CD8-positive, alpha-beta memory T cell (primary cell): Measurements from ENCODE around the gene SCAMP4. TPM values are rescaled to one million over a fixed set of nuclear protein-coding genes. Genes with fewer than 3 reads are reported as not detected.

ENCODE experiments used
- CTCF ChIA-PET: fragments of 350-600 bp; sonication (Branson Sonifier 250); formaldehyde crosslinking; loops from one replicate; lab custom pipeline; 2021; ENCODE audit warnings: antibody characterized with exemption; lab: Charles Lee
- POLR2A ChIA-PET: fragments of 350-600 bp; sonication (Branson Sonifier 250); formaldehyde crosslinking; loops from one replicate; lab custom pipeline; 2021; ENCODE audit warnings: antibody characterized with exemption; lab: Charles Lee
- DNase-seq, 5 donors: peaks; one replicate each; pipeline versions ENCODE4 v3.0.0 to v3.0.0-alpha.2; 2020 to 2022; ENCODE audit warnings: mixed read lengths in 1 of 5
- H3K27ac ChIP-seq: one replicate; pipeline ENCODE4 v1.7.0; 2013; ENCODE audit warnings: low read depth, mild to moderate bottlenecking, low read length, moderate library complexity
- H3K27me3 ChIP-seq: 2 replicates; pipeline ENCODE4 v1.7.0; 2013; ENCODE audit warnings: low read length, mild to moderate bottlenecking; ENCODE audit not compliant: insufficient read depth, poor library complexity, severe bottlenecking
- H3K36me3 ChIP-seq: 2 replicates; pipeline ENCODE4 v1.7.0; 2013; ENCODE audit warnings: mild to moderate bottlenecking, low read length, moderate library complexity; ENCODE audit not compliant: insufficient read depth
- H3K4me1 ChIP-seq: 2 replicates; pipeline ENCODE4 v1.7.0; 2013; ENCODE audit warnings: mild to moderate bottlenecking, low read length, moderate library complexity; ENCODE audit not compliant: insufficient read depth
- H3K4me3 ChIP-seq: 2 replicates; pipeline ENCODE4 v1.7.0; 2013; ENCODE audit warnings: mild to moderate bottlenecking, low read length
- H3K9me3 ChIP-seq: 2 replicates; pipeline ENCODE4 v1.7.0; 2013; ENCODE audit warnings: mild to moderate bottlenecking, low read length
- H3K27ac Mint-ChIP-seq, 8 donors: one replicate each; pipeline ENCODE4 v1.8.0; 2020 to 2021; ENCODE audit warnings: mixed read lengths in 8 of 8, mild to moderate bottlenecking in 6 of 8, inconsistent platforms in 3 of 8, moderate library complexity in 3 of 8
- H3K27me3 Mint-ChIP-seq, 2 donors: one replicate each; pipeline ENCODE4 v1.8.0; 2020 to 2021; ENCODE audit warnings: mixed read lengths in 2 of 2, mild to moderate bottlenecking in 1 of 2, moderate library complexity in 1 of 2
- H3K36me3 Mint-ChIP-seq, 3 donors: one replicate each; pipeline ENCODE4 v1.8.0; 2020 to 2021; ENCODE audit warnings: mixed read lengths in 3 of 3, inconsistent platforms in 1 of 3, mild to moderate bottlenecking in 1 of 3
- H3K4me1 Mint-ChIP-seq, 3 donors: one replicate each; pipeline ENCODE4 v1.8.0; 2020 to 2021; ENCODE audit warnings: mixed read lengths in 3 of 3, inconsistent platforms in 1 of 3, mild to moderate bottlenecking in 1 of 3
- H3K4me3 Mint-ChIP-seq, 7 donors: one replicate each; pipeline ENCODE4 v1.8.0; 2020 to 2021; ENCODE audit warnings: mixed read lengths in 7 of 7, mild to moderate bottlenecking in 6 of 7, moderate library complexity in 4 of 7, inconsistent platforms in 2 of 7
- H3K9me3 Mint-ChIP-seq, 5 donors: one replicate each; pipeline ENCODE4 v1.8.0; 2020 to 2022; ENCODE audit warnings: mixed read lengths in 5 of 5, mild to moderate bottlenecking in 3 of 5, moderate library complexity in 2 of 5, inconsistent platforms in 1 of 5
- polyA plus RNA-seq: library from polyadenylated mRNA; unstranded; fragments of 300-500 nt; fragmentation: Illumina TruSeq; gene quantifications from one replicate; pipeline ENCODE4 v1.2.3, GENCODE V29; 2021
- total RNA-seq, 2 experiments: library from RNA; stranded (reverse); gene quantifications; one replicate each; pipeline ENCODE4 v1.2.3, GENCODE V29; 2021

The SCAMP4 gene
- total and polyA plus RNA-seq, 3 experiments from 2014 or later = 16.3 to 40.6 (median 38.6) TPM

GRCh38 chr19:1917926-1918325 is 12.7 kb downstream of the SCAMP4 start:
- ChIA-PET POLR2A (interaction anchor here (0.7 kb wide), 1 partner anchor 73 kb away, joined by 6 read pairs; no protein-coding TSS in a partner anchor), CTCF (no interaction called here)
- no peaks in the 10 kb centered on the region for H3K4me1 ChIP-seq
- no peak overlapping the region for H3K27ac ChIP-seq
- Mint-ChIP-seq H3K9me3 (no peaks in the 10 kb centered on the region), H3K27ac (no peak overlapping the region), H3K36me3 (peaks cover 0 to 39% (median 0%) of the 10 kb centered on the region in 3 donors), H3K4me3 (no peak overlapping the region), H3K27me3 (no peaks in the 10 kb centered on the region), H3K4me1 (peaks cover 0 to 1% (median 0%) of the 10 kb centered on the region in 3 donors)
- no peaks in the 10 kb centered on the region for H3K36me3 ChIP-seq
- no peaks in the 10 kb centered on the region for H3K9me3 ChIP-seq
- H3K4me3 ChIP-seq = no peak overlapping the region
- no peak for DNase-seq
- H3K27me3 ChIP-seq = no peaks in the 10 kb centered on the region

GRCh38 chr19:1918975-1919374 is 13.8 kb downstream of the SCAMP4 start:
- ChIA-PET CTCF (interaction anchor here (1.6 kb wide), 1 partner anchor 10 kb away, joined by 3 read pairs; no protein-coding TSS in a partner anchor), POLR2A (no interaction called here)
- Histone ChIP-seq H3K4me3 (no peak overlapping the region), H3K9me3 (no peaks in the 10 kb centered on the region), H3K27ac (no peak overlapping the region), H3K36me3 (no peaks in the 10 kb centered on the region), H3K27me3 (no peaks in the 10 kb centered on the region), H3K4me1 (no peaks in the 10 kb centered on the region)
- H3K36me3 Mint-ChIP-seq = peaks cover 0 to 38% (median 0%) of the 10 kb centered on the region in 3 donors
- H3K9me3 Mint-ChIP-seq = no peaks in the 10 kb centered on the region
- H3K27me3 Mint-ChIP-seq = no peaks in the 10 kb centered on the region
- H3K27ac Mint-ChIP-seq = no peak overlapping the region
- no peak for DNase-seq
- H3K4me1 Mint-ChIP-seq = peaks cover 0 to 1% (median 0%) of the 10 kb centered on the region in 3 donors
- H3K4me3 Mint-ChIP-seq = no peak overlapping the region

- Mint-ChIP-seq H3K4me1 (peaks cover 0 to 1% (median 0%) of the 10 kb centered on the region in 3 donors), H3K9me3 (no peaks in the 10 kb centered on the region), H3K27ac (no peak overlapping the region), H3K4me3 (no peak overlapping the region), H3K27me3 (no peaks in the 10 kb centered on the region), H3K36me3 (peaks cover 0 to 43% (median 0%) of the 10 kb centered on the region in 3 donors)
- Histone ChIP-seq H3K27me3 (no peaks in the 10 kb centered on the region), H3K27ac (no peak overlapping the region), H3K9me3 (no peaks in the 10 kb centered on the region), H3K36me3 (no peaks in the 10 kb centered on the region), H3K4me3 (no peak overlapping the region), H3K4me1 (no peaks in the 10 kb centered on the region)
- no peak for DNase-seq
- POLR2A ChIA-PET = no interaction called here
- CTCF ChIA-PET = no interaction called here
Observed at GRCh38 chr19:1920644-1921043, 15.4 kb downstream of the SCAMP4 start.

- Histone ChIP-seq H3K9me3 (no peaks in the 10 kb centered on the region), H3K27ac (no peak overlapping the region), H3K27me3 (no peaks in the 10 kb centered on the region), H3K4me3 (no peak overlapping the region), H3K4me1 (no peaks in the 10 kb centered on the region), H3K36me3 (no peaks in the 10 kb centered on the region)
- H3K4me1 Mint-ChIP-seq = peaks cover 0 to 1% (median 0%) of the 10 kb centered on the region in 3 donors
- POLR2A ChIA-PET = no interaction called here
- CTCF ChIA-PET = no interaction called here
- peak overlapping the region in 1 of 8 donors; percentile 44 for H3K27ac Mint-ChIP-seq
- peaks cover 0 to 43% (median 0%) of the 10 kb centered on the region in 3 donors for H3K36me3 Mint-ChIP-seq
- H3K27me3 Mint-ChIP-seq = no peaks in the 10 kb centered on the region
- DNase-seq = no peak
- no peaks in the 10 kb centered on the region for H3K9me3 Mint-ChIP-seq
- H3K4me3 Mint-ChIP-seq = no peak overlapping the region
Observed at GRCh38 chr19:1921326-1921725, 16.1 kb downstream of the SCAMP4 start.

- H3K36me3 Mint-ChIP-seq = peaks cover 0 to 43% (median 0%) of the 10 kb centered on the region in 3 donors
- H3K27me3 Mint-ChIP-seq = no peaks in the 10 kb centered on the region
- peaks cover 0 to 1% (median 0%) of the 10 kb centered on the region in 3 donors for H3K4me1 Mint-ChIP-seq
- CTCF ChIA-PET = no interaction called here
- no peak overlapping the region for H3K4me3 Mint-ChIP-seq
- DNase-seq = no peak
- no peaks in the 10 kb centered on the region for H3K36me3 ChIP-seq
- H3K27me3 ChIP-seq = no peaks in the 10 kb centered on the region
- H3K4me3 ChIP-seq = no peak overlapping the region
- H3K9me3 Mint-ChIP-seq = no peaks in the 10 kb centered on the region
- H3K4me1 ChIP-seq = no peaks in the 10 kb centered on the region
- H3K9me3 ChIP-seq = no peaks in the 10 kb centered on the region
- POLR2A ChIA-PET = no interaction called here
- H3K27ac Mint-ChIP-seq = peak overlapping the region in 2 of 8 donors; percentile 44 to 54
- no peak overlapping the region for H3K27ac ChIP-seq
Observed at GRCh38 chr19:1921825-1922224, 16.6 kb downstream of the SCAMP4 start.

GRCh38 chr19:1922803-1923202 is 17.6 kb downstream of the SCAMP4 start:
- H3K27me3 ChIP-seq = no peaks in the 10 kb centered on the region
- CTCF ChIA-PET = no interaction called here
- POLR2A ChIA-PET = interaction anchor here (0.6 to 0.7 kb wide), 3 partner anchors 68 to 193 kb away, joined by 3 to 4 read pairs (median 4); no protein-coding TSS in a partner anchor
- H3K4me1 ChIP-seq = peaks cover 4% of the 10 kb centered on the region
- DNase-seq = no peak
- Mint-ChIP-seq H3K27ac (no peak overlapping the region), H3K27me3 (no peaks in the 10 kb centered on the region), H3K4me1 (peaks cover 4 to 5% (median 4%) of the 10 kb centered on the region in 3 donors), H3K36me3 (peaks cover 0 to 38% (median 0%) of the 10 kb centered on the region in 3 donors), H3K4me3 (no peak overlapping the region), H3K9me3 (no peaks in the 10 kb centered on the region)
- H3K9me3 ChIP-seq = no peaks in the 10 kb centered on the region
- H3K36me3 ChIP-seq = no peaks in the 10 kb centered on the region
- H3K4me3 ChIP-seq = no peak overlapping the region
- H3K27ac ChIP-seq = no peak overlapping the region

- peaks cover 0 to 34% (median 0%) of the 10 kb centered on the region in 3 donors for H3K36me3 Mint-ChIP-seq
- peaks cover 6% of the 10 kb centered on the region for H3K4me1 ChIP-seq
Observed at GRCh38 chr19:1923319-1923718, 18.1 kb downstream of the SCAMP4 start.

GRCh38 chr19:1924320-1924961 is 19.2 kb downstream of the SCAMP4 start:
- H3K4me3 Mint-ChIP-seq = no peak overlapping the region
- no peaks in the 10 kb centered on the region for H3K9me3 Mint-ChIP-seq
- peaks cover 11% of the 10 kb centered on the region for H3K4me1 ChIP-seq
- peak overlapping the region in 1 of 8 donors; percentile 46 for H3K27ac Mint-ChIP-seq
- no peaks in the 10 kb centered on the region for H3K27me3 Mint-ChIP-seq
- no peaks in the 10 kb centered on the region for H3K36me3 ChIP-seq
- H3K4me3 ChIP-seq = no peak overlapping the region
- POLR2A ChIA-PET = no interaction called here
- no peaks in the 10 kb centered on the region for H3K27me3 ChIP-seq
- peaks cover 0 to 25% (median 0%) of the 10 kb centered on the region in 3 donors for H3K36me3 Mint-ChIP-seq
- peaks cover 10 to 14% (median 12%) of the 10 kb centered on the region in 3 donors for H3K4me1 Mint-ChIP-seq
- CTCF ChIA-PET = no interaction called here
- DNase-seq = no peak
- no peak overlapping the region for H3K27ac ChIP-seq
- H3K9me3 ChIP-seq = no peaks in the 10 kb centered on the region

More at GRCh38 chr19:1923319-1923718, 18.1 kb downstream of the SCAMP4 start:
- no peaks in the 10 kb centered on the region for H3K27me3 Mint-ChIP-seq
- H3K36me3 ChIP-seq = no peaks in the 10 kb centered on the region
- H3K27ac Mint-ChIP-seq = no peak overlapping the region
- no peak overlapping the region for H3K27ac ChIP-seq
- H3K4me3 ChIP-seq = no peak overlapping the region
- no peak overlapping the region for H3K4me3 Mint-ChIP-seq
- H3K27me3 ChIP-seq = no peaks in the 10 kb centered on the region
- no peaks in the 10 kb centered on the region for H3K9me3 Mint-ChIP-seq
- H3K4me1 Mint-ChIP-seq = peaks cover 7 to 10% (median 7%) of the 10 kb centered on the region in 3 donors
- H3K9me3 ChIP-seq = no peaks in the 10 kb centered on the region
- ChIA-PET POLR2A (interaction anchor here (0.6 to 0.7 kb wide), 3 partner anchors 68 to 193 kb away, joined by 3 to 4 read pairs (median 4); no protein-coding TSS in a partner anchor), CTCF (interaction anchor here (0.6 kb wide), 1 partner anchor 580 kb away, joined by 3 read pairs; no protein-coding TSS in a partner anchor)
- no peak for DNase-seq
